ENCODE results near the gene TMEM202. TPM values are rescaled to one million over a fixed set of nuclear protein-coding genes. Genes with fewer than 3 reads are reported as not detected.

Gene TMEM202
- total and polyA plus RNA-seq, 2 of the 13 experiments (the other 11 are each of a cell fraction or from before 2014, with no cell fraction given) = not detected

GRCh38 chr15:72353266-72353665 is 44.8 kb upstream of the TMEM202 start:
- Histone ChIP-seq H3K27ac (ENCODE audit: extremely low read length, insufficient read depth, low read length) (no peak overlapping the region), H3K9ac (ENCODE audit: insufficient read depth, low read depth, low read length) (no peak overlapping the region), H3K36me3 (replicated peaks in 1 of 2; ENCODE audit: control insufficient read depth in 1 of 2, insufficient read depth in 2 of 2, low read length in 2 of 2) (peaks cover 49 to 79% of the 10 kb centered on the region in 2 experiments), H3K9me3 (ENCODE audit: low read length) (no peaks in the 10 kb centered on the region), H2AFZ (ENCODE audit: low read length) (no peak overlapping the region), H3K79me2 (ENCODE audit: insufficient read depth, low read length) (peaks cover 11% of the 10 kb centered on the region), H3K4me2 (ENCODE audit: low read depth, low read length) (no peak overlapping the region), H4K20me1 (ENCODE audit: insufficient read depth, low read length) (no peaks in the 10 kb centered on the region), H3K4me1 (ENCODE audit: insufficient read depth, low read length) (peaks cover 5% of the 10 kb centered on the region), H3K4me3 (replicated peaks in 1 of 3; ENCODE audit: insufficient read depth in 1 of 3, low read depth in 2 of 3, low read length in 3 of 3) (no peak overlapping the region), H3K27me3 (ENCODE audit: control insufficient read depth in 1 of 2, insufficient read depth in 2 of 2, low read length in 2 of 2) (no peaks in the 10 kb centered on the region)
- 100% methylated on average over 2 of the region's 2 CpGs for WGBS (ENCODE audit: low lambda C conversion rate)
- POLR2A ChIA-PET = no interaction called here
- in situ Hi-C loops (cut with HindIII; ENCODE audit: extremely low pct_ligation_motif_present, low pct_unique_long_range_greater_than_20kb) (no loop called here), intact Hi-C loops (cut with micrococcal nuclease; ENCODE audit: unreplicated experiment) (no loop called here)
- no peak for FAIRE-seq
- ATAC-seq = no peak
- no TSS peak for BruUV-seq (replicated peaks)
- no peak for DNase-seq (ENCODE audit: low spot score)
- TF ChIP-seq, protein P1, sequence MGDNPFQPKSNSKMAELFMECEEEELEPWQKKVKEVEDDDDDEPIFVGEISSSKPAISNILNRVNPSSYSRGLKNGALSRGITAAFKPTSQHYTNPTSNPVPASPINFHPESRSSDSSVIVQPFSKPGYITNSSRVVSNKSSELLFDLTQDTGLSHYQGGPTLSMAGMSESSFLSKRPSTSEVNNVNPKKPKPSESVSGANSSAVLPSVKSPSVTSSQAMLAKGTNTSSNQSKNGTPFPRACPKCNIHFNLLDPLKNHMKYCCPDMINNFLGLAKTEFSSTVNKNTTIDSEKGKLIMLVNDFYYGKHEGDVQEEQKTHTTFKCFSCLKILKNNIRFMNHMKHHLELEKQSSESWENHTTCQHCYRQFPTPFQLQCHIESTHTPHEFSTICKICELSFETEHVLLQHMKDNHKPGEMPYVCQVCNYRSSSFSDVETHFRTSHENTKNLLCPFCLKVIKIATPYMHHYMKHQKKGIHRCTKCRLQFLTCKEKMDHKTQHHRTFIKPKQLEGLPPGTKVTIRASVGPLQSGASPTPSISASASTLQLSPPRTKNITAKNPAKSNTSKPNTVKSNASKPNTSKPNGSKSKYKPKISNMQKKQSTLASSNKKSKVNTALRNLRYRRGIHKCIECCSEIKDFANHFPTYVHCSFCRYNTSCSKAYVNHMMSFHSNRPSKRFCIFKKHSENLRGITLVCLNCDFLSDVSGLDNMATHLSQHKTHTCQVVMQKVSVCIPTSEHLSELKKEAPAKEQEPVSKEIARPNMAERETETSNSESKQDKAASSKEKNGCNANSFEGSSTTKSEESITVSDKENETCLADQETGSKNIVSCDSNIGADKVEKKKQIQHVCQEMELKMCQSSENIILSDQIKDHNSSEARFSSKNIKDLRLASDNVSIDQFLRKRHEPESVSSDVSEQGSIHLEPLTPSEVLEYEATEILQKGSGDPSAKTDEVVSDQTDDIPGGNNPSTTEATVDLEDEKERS (CRISPR knock-in tag; IDR thresholded peaks at IDR 0.05) = no peak
- TF ChIP-seq ZMYM4 (CRISPR knock-in tag; IDR thresholded peaks at IDR 0.05) (no peak), MAFF (IDR thresholded peaks at IDR 0.05; ENCODE audit: low read depth, low read length) (0 out of 2 replicates have a peak, but pooled peaks have one; percentile 6), ZSCAN12 (CRISPR knock-in tag; IDR thresholded peaks at IDR 0.05) (no peak), MAFK (conservative IDR thresholded peaks at IDR 0.05 in 1 of 2, IDR thresholded peaks at IDR 0.05 in 1 of 2; ENCODE audit: low read length in 2 of 2) (peak; percentile 9 to 19; a peak in 2 of 4 replicates)
- TF ChIP-seq, protein P2, sequence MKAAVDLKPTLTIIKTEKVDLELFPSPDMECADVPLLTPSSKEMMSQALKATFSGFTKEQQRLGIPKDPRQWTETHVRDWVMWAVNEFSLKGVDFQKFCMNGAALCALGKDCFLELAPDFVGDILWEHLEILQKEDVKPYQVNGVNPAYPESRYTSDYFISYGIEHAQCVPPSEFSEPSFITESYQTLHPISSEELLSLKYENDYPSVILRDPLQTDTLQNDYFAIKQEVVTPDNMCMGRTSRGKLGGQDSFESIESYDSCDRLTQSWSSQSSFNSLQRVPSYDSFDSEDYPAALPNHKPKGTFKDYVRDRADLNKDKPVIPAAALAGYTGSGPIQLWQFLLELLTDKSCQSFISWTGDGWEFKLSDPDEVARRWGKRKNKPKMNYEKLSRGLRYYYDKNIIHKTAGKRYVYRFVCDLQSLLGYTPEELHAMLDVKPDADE (CRISPR knock-in tag; IDR thresholded peaks at IDR 0.05) = no peak
- CTCF ChIA-PET (ENCODE audit: low intra/inter-chr PET ratio, low total read pairs) = no interaction called here

Data from HepG2 (cell line).